Astrocyte (in vitro differentiated cells and primary cell): ENCODE results near the gene HOXC6. TPM values are rescaled to one million over a fixed set of nuclear protein-coding genes. Genes with fewer than 3 reads are reported as not detected.

Experiments used
- DNase-seq: peaks from one replicate; pipeline ENCODE4 v3.0.0-alpha.2; 2010; ENCODE audit warnings: low read depth
- FAIRE-seq: peaks from 2 replicates; lab custom pipeline; 2011; peaks lifted over from hg19 to GRCh38; lab: Jason Lieb, UNC
- H2AFZ ChIP-seq: 2 replicates; pipeline ENCODE4 v1.6.0; 2012; ENCODE audit warnings: low read depth, low read length, inconsistent platforms
- H3K27ac ChIP-seq: 2 replicates; pipeline ENCODE4 v1.5.1; 2011; ENCODE audit warnings: low read depth, low read length, inconsistent platforms
- H3K27me3 ChIP-seq: 2 replicates; pipeline ENCODE4 v1.6.0; 2011; ENCODE audit warnings: low read length, inconsistent platforms; ENCODE audit not compliant: insufficient read depth
- H3K36me3 ChIP-seq: 2 replicates; pipeline ENCODE4 v1.5.1; 2011; ENCODE audit warnings: low read length, inconsistent platforms; ENCODE audit not compliant: insufficient read depth
- H3K4me1 ChIP-seq: 2 replicates; pipeline ENCODE4 v1.5.1; 2011; ENCODE audit warnings: low read length, inconsistent platforms; ENCODE audit not compliant: insufficient read depth
- H3K4me2 ChIP-seq: 2 replicates; pipeline ENCODE4 v1.6.0; 2012; ENCODE audit warnings: low read length, inconsistent platforms
- H3K4me3 ChIP-seq: 2 replicates; pipeline ENCODE4 v1.5.1; 2011; ENCODE audit warnings: low read depth, mild to moderate bottlenecking, low read length, inconsistent platforms; ENCODE audit not compliant: insufficient read depth
- H3K79me2 ChIP-seq: 2 replicates; pipeline ENCODE4 v1.6.0; 2012; ENCODE audit warnings: mild to moderate bottlenecking, low read length, inconsistent platforms; ENCODE audit not compliant: insufficient read depth
- H3K9ac ChIP-seq: 2 replicates; pipeline ENCODE4 v1.6.0; 2012; ENCODE audit warnings: mild to moderate bottlenecking, low read length, inconsistent platforms
- H3K9me3 ChIP-seq: 2 replicates; pipeline ENCODE4 v1.5.1; 2012; ENCODE audit warnings: low read depth, mild to moderate bottlenecking, low read length, inconsistent platforms; ENCODE audit not compliant: insufficient read depth
- H4K20me1 ChIP-seq: 2 replicates; pipeline ENCODE4 v1.6.0; 2012; ENCODE audit warnings: low read length, inconsistent platforms; ENCODE audit not compliant: insufficient read depth
- H3K27ac Mint-ChIP-seq: one replicate; pipeline ENCODE4 v1.8.0; 2021; ENCODE audit warnings: mild to moderate bottlenecking, mixed read lengths; ENCODE audit not compliant: unreplicated experiment
- H3K27me3 Mint-ChIP-seq: one replicate; pipeline ENCODE4 v1.8.0; 2021; ENCODE audit warnings: low read depth, mixed read lengths; ENCODE audit not compliant: unreplicated experiment
- H3K36me3 Mint-ChIP-seq: one replicate; pipeline ENCODE4 v1.8.0; 2021; ENCODE audit warnings: low read depth, mixed read lengths; ENCODE audit not compliant: unreplicated experiment
- H3K4me1 Mint-ChIP-seq: one replicate; pipeline ENCODE4 v1.8.0; 2021; ENCODE audit warnings: low read depth, mixed read lengths; ENCODE audit not compliant: unreplicated experiment
- H3K4me3 Mint-ChIP-seq: one replicate; pipeline ENCODE4 v1.8.0; 2021; ENCODE audit warnings: mild to moderate bottlenecking, moderate library complexity, mixed read lengths; ENCODE audit not compliant: unreplicated experiment
- H3K9me3 Mint-ChIP-seq: one replicate; pipeline ENCODE4 v1.8.0; 2021; ENCODE audit warnings: mild to moderate bottlenecking, mixed read lengths; ENCODE audit not compliant: unreplicated experiment
- CTCF ChIP-seq: IDR thresholded peaks from 2 replicates; pipeline ENCODE4 v1.5.1; 2011; ENCODE audit warnings: low read depth, mild to moderate bottlenecking, inconsistent platforms, low read length, moderate library complexity; ENCODE audit not compliant: insufficient read depth
- EZH2 ChIP-seq: IDR thresholded peaks from 2 replicates; pipeline ENCODE4 v1.6.1; 2012; ENCODE audit warnings: mild to moderate bottlenecking, low read length, inconsistent platforms; ENCODE audit not compliant: insufficient read depth
- total RNA-seq: library from RNA; stranded (reverse); gene quantifications from 2 replicates; pipeline ENCODE4 v1.2.1, GENCODE V29; 2021

The HOXC6 gene
- total RNA-seq, 1 donor from 2014 or later, result not detected

GRCh38 chr12:54037360-54038283 lies 9.4 kb downstream of the HOXC6 start:
- DNase-seq (no peak), FAIRE-seq (no peak)
- H3K9me3 Mint-ChIP-seq, result peaks cover 24% of the 10 kb centered on the region
- Histone ChIP-seq H3K27me3 (peaks cover 72% of the 10 kb centered on the region), H3K4me3 (no peak overlapping the region), H3K36me3 (no peaks in the 10 kb centered on the region), H3K4me1 (no peaks in the 10 kb centered on the region), H2AFZ (no peak overlapping the region), H3K27ac (no peak overlapping the region), H3K79me2 (no peaks in the 10 kb centered on the region), H3K4me2 (no peak overlapping the region), H3K9ac (no peak overlapping the region), H3K9me3 (peaks cover 3% of the 10 kb centered on the region), H4K20me1 (no peaks in the 10 kb centered on the region)
- no peak overlapping the region for H3K27ac Mint-ChIP-seq
- TF ChIP-seq CTCF (no peak), EZH2 (no peak)
- peaks cover 2% of the 10 kb centered on the region for H3K36me3 Mint-ChIP-seq
- peaks cover 88% of the 10 kb centered on the region for H3K27me3 Mint-ChIP-seq
- H3K4me3 Mint-ChIP-seq, result no peak overlapping the region
- H3K4me1 Mint-ChIP-seq, result no peaks in the 10 kb centered on the region

- Mint-ChIP-seq H3K4me1 (no peaks in the 10 kb centered on the region), H3K27ac (no peak overlapping the region), H3K4me3 (no peak overlapping the region), H3K27me3 (peaks cover 90% of the 10 kb centered on the region), H3K9me3 (peaks cover 24% of the 10 kb centered on the region), H3K36me3 (peaks cover 2% of the 10 kb centered on the region)
- H3K4me3 ChIP-seq, result no peak overlapping the region
- H3K4me1 ChIP-seq, result no peaks in the 10 kb centered on the region
- no peaks in the 10 kb centered on the region for H3K36me3 ChIP-seq
- H3K27ac ChIP-seq, result no peak overlapping the region
- peaks cover 3% of the 10 kb centered on the region for H3K9me3 ChIP-seq
- no peak for TF ChIP-seq CTCF
- H4K20me1 ChIP-seq, result no peaks in the 10 kb centered on the region
- peaks cover 72% of the 10 kb centered on the region for H3K27me3 ChIP-seq
- no peak overlapping the region for H3K9ac ChIP-seq
- no peak overlapping the region for H2AFZ ChIP-seq
- no peak for FAIRE-seq
- H3K4me2 ChIP-seq, result no peak overlapping the region
- no peak for DNase-seq
- H3K79me2 ChIP-seq, result no peaks in the 10 kb centered on the region
These were observed 10.1 kb downstream of the HOXC6 start for GRCh38 chr12:54038284-54038870.
